HepG2 (cell line): ENCODE measurements around the gene ZNF628. TPM values are rescaled to one million over a fixed set of nuclear protein-coding genes. Genes with fewer than 3 reads are reported as not detected.

Experiments used
- ATAC-seq: fragments of 200-7000 bp; cut with Tn5 transposase; 3 replicates; pipeline ENCODE4 v1.9.1; 2020; ENCODE audit warnings: mild to moderate bottlenecking, moderate library complexity
- BruUV-seq: library from RNA; stranded (reverse); fragments of 400-500 nt; replicated peaks from 2 replicates; lab custom pipeline; 2021; lab: Mats Ljungman, UMichigan
- CTCF ChIA-PET: fragments of 300-600 bp; formaldehyde crosslinking; extraction: SDS; loops from one replicate; lab custom pipeline; 2021; ENCODE audit warnings: low total read pairs, inconsistent platforms, low intra/inter-chr PET ratio; lab: Yijun Ruan, JAX
- POLR2A ChIA-PET: fragments of 350-600 bp; sonication (Branson Sonifier 250); formaldehyde crosslinking; loops from one replicate; lab custom pipeline; 2020; ENCODE audit warnings: antibody characterized with exemption, inconsistent platforms; lab: Yijun Ruan, JAX
- DNase-seq: peaks from one replicate; pipeline ENCODE4 v3.0.0-alpha.2; 2015; ENCODE audit warnings: low spot score
- FAIRE-seq: peaks from 3 replicates; lab custom pipeline; 2011; peaks lifted over from hg19 to GRCh38; lab: Jason Lieb, UNC
- H2AFZ ChIP-seq: one replicate; pipeline ENCODE4 v1.6.1; 2011; ENCODE audit warnings: low read length, inconsistent platforms
- H3K27ac ChIP-seq: fragments of 300-600 bp; 3 replicates; pipeline ENCODE4 v1.8.0; 2011; ENCODE audit warnings: mixed run types, mild to moderate bottlenecking, mixed read lengths, low read length, inconsistent platforms; ENCODE audit not compliant: insufficient read depth; ENCODE audit errors: extremely low read length
- H3K27me3 ChIP-seq, 2 experiments: fragments of 200-600 bp in 1 of 2; 2 replicates in 1 of 2; 3 replicates in 1 of 2; pipeline versions ENCODE4 v1.6.0 to v1.8.0; 2011; ENCODE audit warnings: low read length in 2 of 2, mild to moderate bottlenecking in 2 of 2, moderate library complexity in 2 of 2, inconsistent platforms in 1 of 2; ENCODE audit not compliant: insufficient read depth in 2 of 2, control insufficient read depth in 1 of 2
- H3K36me3 ChIP-seq, 2 experiments: fragments of 200-600 bp in 1 of 2; replicated peaks in 1 of 2; 2 replicates in 1 of 2; 3 replicates in 1 of 2; pipeline versions ENCODE4 v1.5.1 to v1.8.0; 2011; ENCODE audit warnings: low read length in 2 of 2, inconsistent platforms in 1 of 2; ENCODE audit not compliant: insufficient read depth in 2 of 2, control insufficient read depth in 1 of 2
- H3K4me1 ChIP-seq: 2 replicates; pipeline ENCODE4 v1.5.1; 2012; ENCODE audit warnings: low read length, inconsistent platforms; ENCODE audit not compliant: insufficient read depth
- H3K4me2 ChIP-seq: 2 replicates; pipeline ENCODE4 v1.6.0; 2011; ENCODE audit warnings: low read depth, low read length, inconsistent platforms
- H3K4me3 ChIP-seq, 3 experiments: fragments of 200-600 bp in 1 of 3; sonication (generic), shearing (Covaris generic) in 1 of 3; replicated peaks in 1 of 3; 2 replicates each; pipeline ENCODE4 v1.5.1; 2011 to 2016; ENCODE audit warnings: low read length in 3 of 3, inconsistent platforms in 2 of 3, low read depth in 2 of 3, mild to moderate bottlenecking in 2 of 3, control low read depth in 1 of 3, mixed read lengths in 1 of 3; ENCODE audit not compliant: insufficient read depth in 1 of 3
- H3K79me2 ChIP-seq: one replicate; pipeline ENCODE4 v1.6.1; 2011; ENCODE audit warnings: low read length, inconsistent platforms; ENCODE audit not compliant: insufficient read depth
- H3K9ac ChIP-seq: 2 replicates; pipeline ENCODE4 v1.6.0; 2011; ENCODE audit warnings: mild to moderate bottlenecking, low read depth, low read length, inconsistent platforms; ENCODE audit not compliant: insufficient read depth
- H3K9me3 ChIP-seq: 2 replicates; pipeline ENCODE4 v1.5.1; 2012; ENCODE audit warnings: mild to moderate bottlenecking, low read length
- H4K20me1 ChIP-seq: 2 replicates; pipeline ENCODE4 v1.6.0; 2011; ENCODE audit warnings: inconsistent platforms, mild to moderate bottlenecking, low read length, moderate library complexity; ENCODE audit not compliant: insufficient read depth
- BCL3 ChIP-seq: sonication (generic); formaldehyde crosslinking; IDR thresholded peaks from 2 replicates; pipeline ENCODE4 v1.5.1; 2020; ENCODE audit warnings: mild to moderate bottlenecking, missing genetic modification reagents, moderate library complexity
- BRCA1 ChIP-seq: sonication (generic); formaldehyde crosslinking; IDR thresholded peaks from 2 replicates; pipeline ENCODE4 v1.4.0; 2020; ENCODE audit warnings: missing genetic modification reagents
- FOXJ3 ChIP-seq: sonication (generic); formaldehyde crosslinking; IDR thresholded peaks from 2 replicates; pipeline ENCODE4 v1.4.0; 2020; ENCODE audit warnings: missing genetic modification reagents, mild to moderate bottlenecking, borderline replicate concordance
- GFI1 ChIP-seq: sonication (generic); formaldehyde crosslinking; IDR thresholded peaks from 2 replicates; pipeline ENCODE4 v1.5.0; 2020; ENCODE audit warnings: missing genetic modification reagents, mild to moderate bottlenecking, borderline replicate concordance
- KMT2A ChIP-seq: sonication (generic); formaldehyde crosslinking; IDR thresholded peaks from 2 replicates; pipeline ENCODE4 v1.4.0; 2020; ENCODE audit warnings: missing genetic modification reagents
- MTA1 ChIP-seq: sonication (generic); formaldehyde crosslinking; IDR thresholded peaks from 2 replicates; pipeline ENCODE4 v1.4.0; 2020; ENCODE audit warnings: missing genetic modification reagents, mild to moderate bottlenecking, borderline replicate concordance
- ZFP36 ChIP-seq: fragments of 150-350 bp; IDR thresholded peaks from 2 replicates; pipeline ENCODE4 v1.6.1; 2018; ENCODE audit warnings: borderline replicate concordance, low read length, low read depth; ENCODE audit not compliant: partially characterized antibody
- ZHX1 ChIP-seq: sonication (generic); formaldehyde crosslinking; IDR thresholded peaks from 2 replicates; pipeline ENCODE4 v1.8.1; 2022; ENCODE audit warnings: low read depth, mild to moderate bottlenecking, missing genetic modification reagents
- ZKSCAN1 ChIP-seq: fragments of 150-350 bp; IDR thresholded peaks from 2 replicates; pipeline ENCODE4 v1.6.1; 2014; ENCODE audit warnings: low read length
- ZMYM4 ChIP-seq: sonication (generic); formaldehyde crosslinking; IDR thresholded peaks from 2 replicates; pipeline ENCODE4 v1.8.1; 2023; ENCODE audit warnings: mild to moderate bottlenecking, missing genetic modification reagents
- ZNF546 ChIP-seq: sonication (generic); formaldehyde crosslinking; conservative IDR thresholded peaks from 2 replicates; pipeline ENCODE4 v1.8.1; 2023; ENCODE audit warnings: mild to moderate bottlenecking, missing genetic modification reagents
- ZNF576 ChIP-seq: sonication (generic); formaldehyde crosslinking; IDR thresholded peaks from 2 replicates; pipeline ENCODE4 v1.4.0; 2020; ENCODE audit warnings: mild to moderate bottlenecking, missing genetic modification reagents
- ZNF674 ChIP-seq: sonication (generic); formaldehyde crosslinking; IDR thresholded peaks from 2 replicates; pipeline ENCODE4 v1.5.0; 2020; ENCODE audit warnings: low read depth, mild to moderate bottlenecking, missing genetic modification reagents
- ZNF75D ChIP-seq: sonication (generic); formaldehyde crosslinking; IDR thresholded peaks from 2 replicates; pipeline ENCODE4 v1.8.1; 2023; ENCODE audit warnings: missing genetic modification reagents, mild to moderate bottlenecking, borderline replicate concordance
- ZNF792 ChIP-seq: IDR thresholded peaks from 2 replicates; pipeline ENCODE4 v1.6.1; 2016
- WGBS: methylation state at CpG from one replicate; pipeline ENCODE4 v1.1.6; 2017; ENCODE audit warnings: low lambda C conversion rate; 5-methylcytosine and 5-hydroxymethylcytosine counted together
- in situ Hi-C: cut with HindIII; loops from 2 replicates; pipeline ENCODE4 v1.10.0; 2017; ENCODE audit warnings: low pct_unique_long_range_greater_than_20kb; ENCODE audit not compliant: extremely low pct_ligation_motif_present
- intact Hi-C: fragments of 100-400 bp; cut with micrococcal nuclease; formaldehyde crosslinking; loops from one replicate; pipeline ENCODE4 v1.10.0; 2022; ENCODE audit not compliant: unreplicated experiment
- polyA plus RNA-seq, 8 experiments: library from polyadenylated mRNA; depleted of rRNA in 3 of 8; stranded (reverse) in 7 of 8; unstranded in 1 of 8; fragments of >200 nt; fragmentation: Illumina TruSeq in 4 of 8; extraction: Trizol in 4 of 8; gene quantifications; 2 replicates each; pipeline versions ENCODE4 v1.2.1 to v1.2.3, GENCODE V29; 2011 to 2016; ENCODE audit warnings: low read depth in 4 of 8, missing spikeins in 1 of 8, mixed read lengths in 1 of 8; ENCODE audit not compliant: insufficient read depth in 1 of 8
- total RNA-seq, 5 experiments: library from RNA; depleted of rRNA; stranded (reverse); fragments of >200 nt; fragmentation: Illumina TruSeq; extraction: Trizol; gene quantifications; 2 replicates each; pipeline ENCODE4 v1.2.3, GENCODE V29; 2016; ENCODE audit warnings: low read depth in 1 of 5

ZNF628 gene
- total and polyA plus RNA-seq, 2 of the 13 experiments (the other 11 are each of a cell fraction or from before 2014, with no cell fraction given), result 0.54 to 1.2 TPM

GRCh38 chr19:55503157-55503501 lies 26.7 kb downstream of the ZNF628 start:
- ChIA-PET POLR2A (interaction anchor here (1.1 to 1.9 kb wide), 5 partner anchors 9 to 275 kb away, joined by 3 to 10 read pairs (median 5); partner anchors contain the start of genes FIZ1, TMEM86B, ZNF524 and ZNF628), CTCF (interaction anchor here (0.8 to 2.0 kb wide), 3 partner anchors 35 to 362 kb away, joined by 3 to 24 read pairs (median 10); no protein-coding TSS in a partner anchor)
- H4K20me1 ChIP-seq, result no peaks in the 10 kb centered on the region
- H3K4me3 ChIP-seq, result no peak overlapping the region
- H3K36me3 ChIP-seq, result no peaks in the 10 kb centered on the region
- intact Hi-C loops, result no loop called here
- FAIRE-seq (no peak), ATAC-seq (no peak), DNase-seq (no peak)
- BruUV-seq, result no TSS peak
- in situ Hi-C loops, result no loop called here
- peaks cover 3 to 46% of the 10 kb centered on the region in 2 experiments for H3K27me3 ChIP-seq
- no peak overlapping the region for H3K4me2 ChIP-seq
- no peak overlapping the region for H3K9ac ChIP-seq
- no peaks in the 10 kb centered on the region for H3K9me3 ChIP-seq
- WGBS, result 60% methylated on average over 17 of the region's 17 CpGs
- peaks cover 13% of the 10 kb centered on the region for H3K4me1 ChIP-seq
- H2AFZ ChIP-seq, result no peak overlapping the region
- no peak overlapping the region for H3K27ac ChIP-seq
- no peaks in the 10 kb centered on the region for H3K79me2 ChIP-seq
- no peak for TF ChIP-seq ZNF75D
- no peak for TF ChIP-seq ZFP36
- no peak for TF ChIP-seq ZHX1 (CRISPR knock-in tag)
- no peak for TF ChIP-seq GFI1 (CRISPR knock-in tag)
- TF ChIP-seq ZKSCAN1, result no peak
- no peak for TF ChIP-seq ZNF674 (CRISPR knock-in tag)
- no peak for TF ChIP-seq ZNF576
- no peak for TF ChIP-seq MTA1
- no peak for TF ChIP-seq BCL3
- TF ChIP-seq KMT2A (CRISPR knock-in tag), result no peak
- TF ChIP-seq ZMYM4 (CRISPR knock-in tag), result no peak
- no peak for TF ChIP-seq ZNF546 (CRISPR knock-in tag)
- TF ChIP-seq FOXJ3 (CRISPR knock-in tag), result no peak
- no peak for TF ChIP-seq BRCA1 (CRISPR knock-in tag)
- no peak for TF ChIP-seq ZNF792 (CRISPR knock-in tag)
